Suprapubic skin (tissue), 4 donors: ENCODE measurements around the gene LRRC75B. TPM values are rescaled to one million over a fixed set of nuclear protein-coding genes. Genes with fewer than 3 reads are reported as not detected.
A peak's percentile ranks its signal among the peaks of the same experiment; 100 is the strongest.
"Not testable (repeated sequence)": the region's sequence is repeated elsewhere in the genome, so short reads cannot be mapped to it uniquely, and the experiment has no call there.

Experiments
- DNase-seq, 2 donors: peaks; one replicate each; pipeline ENCODE4 v3.0.0-alpha.2; 2019; ENCODE audit warnings: low spot score in 2 of 2
- H3K27ac ChIP-seq: fragments of 200-600 bp; sonication (generic); one replicate; pipeline ENCODE4 v1.5.1; 2019
- H3K27me3 ChIP-seq: fragments of 200-600 bp; sonication (generic); one replicate; pipeline ENCODE4 v1.5.1; 2019
- H3K36me3 ChIP-seq: fragments of 200-600 bp; sonication (generic); one replicate; pipeline ENCODE4 v1.5.1; 2019
- H3K4me1 ChIP-seq: fragments of 200-600 bp; sonication (generic); one replicate; pipeline ENCODE4 v1.5.1; 2019
- H3K4me3 ChIP-seq: fragments of 200-600 bp; sonication (generic); one replicate; pipeline ENCODE4 v1.5.1; 2019; ENCODE audit warnings: mild to moderate bottlenecking
- H3K9me3 ChIP-seq: fragments of 200-600 bp; sonication (generic); one replicate; pipeline ENCODE4 v1.5.1; 2019
- EP300 ChIP-seq: sonication (generic); formaldehyde crosslinking; IDR thresholded peaks from one replicate; pipeline ENCODE4 v1.6.1; 2017; ENCODE audit warnings: antibody characterized with exemption
- POLR2A ChIP-seq, 2 donors: fragments of 450-650 bp; IDR thresholded peaks; one replicate each; pipeline ENCODE4 v1.6.1; 2017; ENCODE audit warnings: antibody characterized with exemption in 2 of 2, mild to moderate bottlenecking in 2 of 2, moderate library complexity in 2 of 2
- POLR2AphosphoS5 ChIP-seq, 3 donors: sonication (generic); formaldehyde crosslinking; IDR thresholded peaks; one replicate each; pipeline ENCODE4 v1.6.1; 2017; ENCODE audit warnings: antibody characterized with exemption in 3 of 3
- WGBS: methylation state at CpG from one replicate; pipeline ENCODE4 v1.1.5; 2018; 5-methylcytosine and 5-hydroxymethylcytosine counted together
- total RNA-seq, 4 donors: library from RNA; depleted of rRNA; stranded (reverse); fragments of >200 nt; gene quantifications; one replicate each; pipeline ENCODE4 v1.1.0, GENCODE V29; 2016
- TF ChIP-seq, protein P1 (sequence below), 2 donors: fragments of 200-600 bp in 1 of 2; fragments of 450-650 bp in 1 of 2; sonication (generic) in 1 of 2; IDR thresholded peaks; one replicate each; pipeline ENCODE4 v1.5.1; 2016 to 2019; ENCODE audit warnings: antibody characterized with exemption in 2 of 2, mild to moderate bottlenecking in 1 of 2, moderate library complexity in 1 of 2

LRRC75B gene, protein sequence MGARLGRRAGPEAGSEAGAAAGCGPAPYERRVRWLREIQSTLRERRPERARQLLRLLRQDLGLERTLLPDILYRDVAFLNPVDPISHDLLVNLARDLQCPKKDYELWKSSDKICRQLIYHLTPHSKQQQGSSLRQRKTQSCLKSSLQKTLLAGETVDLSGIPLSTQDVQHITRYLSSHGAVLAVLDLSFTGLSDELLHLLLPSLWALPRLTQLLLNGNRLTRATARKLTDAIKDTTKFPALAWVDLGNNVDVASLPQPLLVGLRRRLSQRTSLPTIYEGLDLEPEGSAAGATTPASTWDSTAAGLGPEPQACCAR
- 10 to 100 TPM; 10.9 to 24.4 (median 14.0) TPM for total RNA-seq

DNA sequence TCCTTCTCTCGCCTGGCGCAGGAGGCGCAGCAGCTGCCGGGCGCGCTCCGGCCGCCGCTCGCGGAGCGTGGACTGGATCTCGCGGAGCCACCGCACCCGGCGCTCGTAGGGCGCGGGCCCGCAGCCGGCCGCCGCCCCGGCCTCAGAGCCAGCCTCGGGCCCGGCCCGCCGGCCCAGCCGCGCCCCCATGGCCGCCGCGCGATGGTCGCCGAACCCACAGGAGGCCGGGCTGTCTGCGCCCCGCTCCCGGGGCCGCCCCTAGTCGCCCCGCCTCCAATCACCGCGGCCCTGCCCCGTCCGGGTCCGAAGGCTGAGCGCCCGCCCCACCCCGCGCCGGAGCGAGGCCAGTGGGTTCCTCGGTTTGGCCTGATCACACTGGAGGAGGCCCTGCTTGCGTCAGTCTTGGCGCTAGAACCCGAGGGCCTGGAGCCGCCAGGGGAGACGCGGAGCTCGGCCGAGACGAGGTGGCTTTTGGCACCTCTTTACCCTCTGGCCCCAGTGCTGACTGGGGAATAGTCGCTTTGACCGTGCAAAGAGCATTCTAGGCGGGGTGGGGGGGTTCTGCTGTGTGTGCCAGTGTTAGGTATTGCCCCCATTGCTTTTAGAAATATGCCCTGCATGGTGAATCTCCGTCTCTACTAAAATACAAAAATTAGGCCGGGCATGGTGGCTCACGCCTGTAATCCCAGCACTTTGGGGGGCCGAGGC, at the start of gene LRRC75B:
Gene LRRC75B (minus strand): TSS at position 223 of the 708 bp plus-strand sequence. CDS start 34 bp downstream, at position 189.
- peak within 1 kb of the TSS; percentile 71 for H3K4me3 ChIP-seq
- peak; percentile 93 to 94 for DNase-seq
- H3K9me3 ChIP-seq = no peaks in the 10 kb centered on the region
- H3K27me3 ChIP-seq = no peaks in the 10 kb centered on the region
- H3K27ac ChIP-seq = peak within 1 kb of the TSS; percentile 86
- 22% methylated on average over 9 of the region's 72 CpGs for WGBS
- TF ChIP-seq POLR2AphosphoS5 (IDR thresholded peaks at IDR 0.05) = no peak
- TF ChIP-seq EP300 = no peak
- TF ChIP-seq POLR2A (IDR thresholded peaks at IDR 0.05) = no peak
- TF ChIP-seq, protein P1, sequence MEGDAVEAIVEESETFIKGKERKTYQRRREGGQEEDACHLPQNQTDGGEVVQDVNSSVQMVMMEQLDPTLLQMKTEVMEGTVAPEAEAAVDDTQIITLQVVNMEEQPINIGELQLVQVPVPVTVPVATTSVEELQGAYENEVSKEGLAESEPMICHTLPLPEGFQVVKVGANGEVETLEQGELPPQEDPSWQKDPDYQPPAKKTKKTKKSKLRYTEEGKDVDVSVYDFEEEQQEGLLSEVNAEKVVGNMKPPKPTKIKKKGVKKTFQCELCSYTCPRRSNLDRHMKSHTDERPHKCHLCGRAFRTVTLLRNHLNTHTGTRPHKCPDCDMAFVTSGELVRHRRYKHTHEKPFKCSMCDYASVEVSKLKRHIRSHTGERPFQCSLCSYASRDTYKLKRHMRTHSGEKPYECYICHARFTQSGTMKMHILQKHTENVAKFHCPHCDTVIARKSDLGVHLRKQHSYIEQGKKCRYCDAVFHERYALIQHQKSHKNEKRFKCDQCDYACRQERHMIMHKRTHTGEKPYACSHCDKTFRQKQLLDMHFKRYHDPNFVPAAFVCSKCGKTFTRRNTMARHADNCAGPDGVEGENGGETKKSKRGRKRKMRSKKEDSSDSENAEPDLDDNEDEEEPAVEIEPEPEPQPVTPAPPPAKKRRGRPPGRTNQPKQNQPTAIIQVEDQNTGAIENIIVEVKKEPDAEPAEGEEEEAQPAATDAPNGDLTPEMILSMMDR (IDR thresholded peaks at IDR 0.05) = no peak
- peaks cover 33% of the 10 kb centered on the region for H3K4me1 ChIP-seq
- peaks cover 17% of the 10 kb centered on the region for H3K36me3 ChIP-seq

DNA sequence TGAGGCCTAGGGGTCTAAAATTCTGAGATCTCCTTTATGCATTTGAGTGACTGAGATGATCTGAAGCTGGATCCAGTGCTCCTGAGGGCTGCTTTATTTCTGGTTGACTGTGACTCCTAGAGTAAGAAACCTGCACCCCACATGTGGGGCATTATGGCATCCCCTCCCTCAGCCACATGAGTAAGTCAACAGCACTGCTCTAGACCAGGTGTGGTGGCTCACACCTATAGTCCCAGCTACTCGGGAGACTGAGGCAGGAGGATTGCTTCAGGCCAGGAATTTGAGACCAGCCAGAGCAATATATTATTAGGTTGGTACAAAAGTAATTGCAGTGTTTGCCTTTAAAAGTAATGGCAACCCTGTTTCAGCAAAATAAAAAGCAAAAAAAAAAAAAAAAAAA, 49.4 kb upstream of the LRRC75B start:
- H3K27me3 ChIP-seq, DNase-seq, H3K27ac ChIP-seq, H3K4me1 ChIP-seq, H3K4me3 ChIP-seq, H3K9me3 ChIP-seq, H3K36me3 ChIP-seq: not testable (repeated sequence)
- WGBS = 57% methylated on average over 1 of the region's 1 CpG

DNA sequence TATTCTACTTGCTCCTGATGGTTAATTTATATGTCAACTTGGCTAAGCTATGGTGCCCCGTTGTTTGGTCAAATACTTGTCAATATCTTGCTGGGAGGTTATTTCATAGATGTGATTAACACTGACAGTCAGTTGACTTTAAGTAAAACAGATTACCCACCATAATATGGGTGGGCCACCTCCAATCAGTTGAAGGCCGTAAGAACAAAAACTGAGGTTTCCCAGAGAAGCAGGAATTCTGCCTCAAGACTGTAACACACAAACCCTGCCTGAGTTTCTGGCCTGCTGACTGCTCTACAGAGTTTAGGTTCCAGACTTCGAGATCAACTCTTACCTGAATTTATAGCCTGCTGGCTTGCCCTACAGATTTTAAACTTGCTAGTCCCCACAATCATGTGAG, 43.6 kb upstream of the LRRC75B start:
- 79% methylated on average over 3 of the region's 3 CpGs for WGBS
- not testable (repeated sequence) for H3K36me3 ChIP-seq

DNA sequence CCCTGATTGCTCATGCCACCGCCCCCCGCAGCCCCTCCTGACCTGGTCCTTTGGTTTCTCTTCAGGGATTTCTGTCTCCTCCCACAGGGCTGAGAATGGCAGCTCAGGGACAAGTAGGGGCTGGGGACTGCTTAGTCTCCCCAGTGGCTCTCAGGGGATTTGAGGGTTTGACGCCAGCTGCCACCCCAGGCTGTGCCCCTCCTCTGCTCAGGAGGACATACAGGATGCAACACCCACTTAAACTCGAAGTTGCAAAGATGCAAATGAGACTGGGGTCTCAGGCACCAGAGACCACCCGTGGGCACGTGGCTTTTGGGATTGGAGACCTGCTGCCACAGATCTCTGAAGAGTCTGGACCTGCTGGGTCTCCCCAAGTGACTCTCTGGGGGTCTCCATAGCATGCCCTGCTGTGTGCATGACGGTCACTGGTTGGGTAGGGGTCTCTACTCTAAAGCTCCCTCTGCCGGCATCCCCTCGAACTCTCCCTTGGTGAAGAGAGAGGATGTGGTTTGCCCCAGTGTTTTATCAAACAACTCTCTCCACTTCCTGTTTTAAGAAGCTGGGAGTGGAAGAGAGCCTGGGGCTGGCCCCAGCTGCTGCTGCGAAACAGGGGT, 42.0 kb upstream of the LRRC75B start:
- 51% methylated on average over 4 of the region's 10 CpGs for WGBS
- DNase-seq = not testable (repeated sequence)

More for the DNA sequence above, 43.6 kb upstream of the LRRC75B start:
- H3K9me3 ChIP-seq, DNase-seq, H3K27ac ChIP-seq, H3K27me3 ChIP-seq, H3K4me3 ChIP-seq: not testable (repeated sequence)
- peaks cover 11% of the 10 kb centered on the region for H3K4me1 ChIP-seq

DNA sequence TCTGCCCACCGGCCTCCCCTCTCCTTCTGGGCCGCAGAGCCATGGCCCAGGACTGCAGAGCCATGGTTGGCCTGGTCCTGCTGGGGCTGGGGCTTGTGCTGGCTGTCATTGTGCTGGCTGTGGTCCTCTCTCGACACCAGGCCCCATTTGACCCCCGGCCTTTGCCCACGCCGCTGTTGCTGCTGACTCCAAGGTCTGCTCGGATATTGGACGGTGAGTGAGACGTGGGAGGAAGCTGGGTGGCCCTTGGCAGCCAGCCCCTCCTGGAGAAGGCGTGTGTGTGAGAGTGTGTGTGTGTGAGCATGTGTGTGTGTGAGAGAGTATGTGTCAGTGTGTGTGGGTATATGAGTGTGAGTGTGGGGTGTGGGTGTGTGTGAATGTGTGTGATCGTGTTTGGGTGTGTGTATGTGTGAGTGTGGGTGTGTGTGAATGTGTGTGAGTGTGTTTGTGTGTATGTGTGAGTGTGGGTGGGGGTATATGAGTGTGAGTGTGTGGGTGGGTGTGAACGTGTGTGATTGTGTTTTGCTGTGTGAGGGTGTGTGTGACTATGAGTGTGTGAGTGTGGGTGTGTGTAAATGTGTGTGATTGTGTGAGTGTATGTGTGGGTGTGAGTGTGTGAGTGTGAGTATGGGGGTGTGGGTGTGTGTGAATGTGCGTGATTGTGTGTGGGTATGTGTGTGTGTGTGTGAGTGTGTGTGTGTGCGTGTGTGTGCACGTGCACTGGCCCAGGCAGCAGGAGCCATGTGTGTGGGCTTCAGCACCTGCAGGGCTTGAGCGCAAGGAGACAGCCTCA, 40.6 kb upstream of the LRRC75B start:
- H3K4me1 ChIP-seq = peaks cover 11% of the 10 kb centered on the region
- not testable (repeated sequence) for DNase-seq, H3K36me3 ChIP-seq, H3K27ac ChIP-seq, H3K9me3 ChIP-seq, H3K4me3 ChIP-seq, H3K27me3 ChIP-seq
- 51% methylated on average over 16 of the region's 16 CpGs for WGBS

More for the DNA sequence above, 42.0 kb upstream of the LRRC75B start:
- H3K27ac ChIP-seq, H3K9me3 ChIP-seq, H3K4me3 ChIP-seq, H3K27me3 ChIP-seq, H3K36me3 ChIP-seq: not testable (repeated sequence)
- peaks cover 11% of the 10 kb centered on the region for H3K4me1 ChIP-seq

DNA sequence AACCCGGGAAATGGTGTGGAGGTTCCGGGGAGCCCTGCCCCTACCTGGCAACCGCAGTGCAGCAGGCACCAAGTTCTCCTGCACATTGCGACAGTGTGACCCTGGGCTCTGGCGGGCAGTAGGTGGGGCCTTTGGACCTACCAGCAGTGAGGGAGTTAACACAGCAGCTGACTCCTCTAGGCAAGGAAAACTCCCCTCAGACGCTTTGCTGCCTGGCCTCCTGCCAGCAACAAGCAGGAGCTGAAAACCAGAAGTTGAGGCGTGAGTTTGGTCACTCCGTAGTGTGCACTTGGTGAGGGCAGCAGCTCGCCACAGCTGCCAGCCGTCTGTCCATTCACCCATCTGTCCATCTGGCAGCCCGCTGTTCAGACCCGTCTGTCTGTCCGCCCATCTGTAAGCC, 39.8 kb upstream of the LRRC75B start:
- not testable (repeated sequence) for H3K4me3 ChIP-seq, H3K27me3 ChIP-seq, H3K36me3 ChIP-seq, DNase-seq, H3K27ac ChIP-seq, H3K9me3 ChIP-seq
- no CpG with 5 or more reads among the region's 13 CpGs for WGBS
- peaks cover 11% of the 10 kb centered on the region for H3K4me1 ChIP-seq

DNA sequence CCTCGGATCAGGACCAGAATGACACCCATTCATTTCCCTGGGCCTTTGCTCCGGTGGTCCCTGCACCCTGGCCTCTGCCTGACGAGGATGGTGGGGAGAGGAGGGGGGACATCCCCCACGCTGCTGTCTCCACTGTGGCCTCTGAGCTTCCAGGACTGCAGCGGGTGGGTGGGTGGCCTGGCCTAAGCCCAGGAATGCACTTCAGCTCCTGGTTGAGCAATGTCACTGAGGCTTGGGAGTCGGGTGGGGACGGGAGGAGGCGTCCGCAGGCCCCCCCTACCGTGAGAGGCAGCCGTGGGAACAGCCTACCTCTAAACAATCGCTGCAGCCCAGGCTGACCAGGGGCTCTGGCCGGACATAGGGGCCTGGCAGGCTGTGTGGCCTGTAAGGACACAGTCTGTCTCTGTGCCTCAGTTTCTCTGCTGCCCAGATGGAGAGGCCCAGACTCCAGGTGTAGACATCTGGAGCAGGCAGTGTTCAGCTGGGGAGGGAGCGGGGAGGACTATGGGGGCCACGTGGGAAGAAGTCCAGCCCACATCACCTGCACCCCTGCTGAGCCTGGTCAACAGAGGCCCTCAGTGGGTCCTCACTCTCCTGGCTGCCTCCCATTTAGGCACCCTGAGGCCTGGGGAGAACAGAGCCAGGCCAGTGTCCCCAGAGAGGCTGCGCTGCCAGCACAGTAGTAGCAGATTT, 38.7 kb upstream of the LRRC75B start:
- H3K9me3 ChIP-seq, H3K27ac ChIP-seq, H3K4me3 ChIP-seq, H3K27me3 ChIP-seq, H3K36me3 ChIP-seq, DNase-seq: not testable (repeated sequence)
- peaks cover 11% of the 10 kb centered on the region for H3K4me1 ChIP-seq
- 58% methylated on average over 12 of the region's 16 CpGs for WGBS

DNA sequence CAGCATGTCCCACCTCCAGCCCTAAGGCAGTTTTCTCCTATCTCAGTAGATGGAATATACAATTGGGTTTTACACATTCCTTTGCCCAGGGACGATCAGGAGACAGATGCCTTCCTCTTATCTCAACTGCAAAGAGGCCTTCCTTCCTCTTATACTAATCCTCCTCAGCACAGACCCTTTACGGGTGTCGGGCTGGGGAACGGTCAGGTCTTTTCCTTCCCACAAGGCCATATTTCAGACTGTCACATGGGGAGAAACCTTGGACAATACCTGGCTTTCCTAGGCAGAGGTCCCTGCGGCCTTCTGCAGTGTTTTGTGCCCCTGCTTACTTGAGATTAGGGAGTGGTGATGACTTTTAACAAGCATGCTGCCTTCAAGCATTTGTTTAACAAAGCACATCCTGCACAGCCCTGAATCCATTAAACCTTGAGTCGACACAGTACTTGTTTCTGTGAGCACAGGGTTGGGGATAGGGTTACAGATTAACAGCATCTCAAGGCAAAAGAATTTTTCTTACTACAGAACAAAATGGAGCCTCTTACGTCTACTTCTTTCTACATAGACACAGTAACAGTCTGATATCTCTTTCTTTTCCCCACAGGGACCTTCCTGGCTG, 38.0 kb upstream of the LRRC75B start:
- WGBS = 76% methylated on average over 7 of the region's 7 CpGs
- not testable (repeated sequence) for H3K4me3 ChIP-seq, H3K27ac ChIP-seq, H3K9me3 ChIP-seq, H3K27me3 ChIP-seq, DNase-seq, H3K36me3 ChIP-seq
- peaks cover 11% of the 10 kb centered on the region for H3K4me1 ChIP-seq
